ENCODE results near the gene RNF10. TPM values are rescaled to one million over a fixed set of nuclear protein-coding genes. Genes with fewer than 3 reads are reported as not detected.

The RNF10 gene
- total RNA-seq, 1 donor from 2014 or later, result 119 TPM

DNA sequence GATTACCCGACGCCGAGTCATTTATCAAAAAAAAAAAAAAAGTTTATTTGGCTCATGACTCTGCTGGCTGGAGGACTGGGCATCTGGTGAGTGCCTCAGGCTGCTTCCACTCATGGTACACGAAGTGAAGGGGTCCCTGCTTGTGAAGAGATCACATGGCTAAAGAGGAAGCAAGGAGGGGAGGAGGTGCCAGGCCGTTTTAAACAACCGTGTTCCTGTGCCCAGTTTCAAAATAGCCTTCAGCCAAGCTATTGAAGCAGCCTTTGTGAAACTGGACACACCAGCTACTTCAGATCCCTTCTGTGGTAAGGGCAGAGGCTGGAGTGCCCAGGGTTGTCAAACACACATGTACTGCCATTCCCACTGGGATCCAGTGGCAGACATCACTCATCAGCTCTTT lies 39.4 kb downstream of the RNF10 start:
- DNase-seq (ENCODE audit: low spot score in 2 of 2) (no peak), FAIRE-seq (no peak)

DNA sequence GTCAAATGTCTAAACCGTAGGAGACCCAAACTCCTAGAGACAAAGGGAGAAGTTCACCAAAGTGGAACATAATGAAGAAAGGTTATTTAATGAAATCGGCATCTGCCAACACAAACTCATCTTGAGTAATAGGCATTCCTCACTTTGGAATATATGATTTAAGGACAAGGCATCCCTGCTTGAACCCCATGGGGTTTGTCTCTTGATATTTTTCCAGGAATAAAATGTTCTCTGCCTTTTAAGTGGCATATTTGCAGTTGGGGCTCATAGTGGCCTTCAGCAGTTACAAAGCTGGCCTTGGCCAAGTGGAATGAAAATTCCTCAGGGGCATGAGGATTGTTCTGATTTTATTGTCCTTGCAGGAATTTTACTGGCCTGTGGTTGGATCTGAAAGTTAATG lies 40.0 kb downstream of the RNF10 start:
- FAIRE-seq (no peak), DNase-seq (ENCODE audit: low spot score in 2 of 2) (no peak)

DNA sequence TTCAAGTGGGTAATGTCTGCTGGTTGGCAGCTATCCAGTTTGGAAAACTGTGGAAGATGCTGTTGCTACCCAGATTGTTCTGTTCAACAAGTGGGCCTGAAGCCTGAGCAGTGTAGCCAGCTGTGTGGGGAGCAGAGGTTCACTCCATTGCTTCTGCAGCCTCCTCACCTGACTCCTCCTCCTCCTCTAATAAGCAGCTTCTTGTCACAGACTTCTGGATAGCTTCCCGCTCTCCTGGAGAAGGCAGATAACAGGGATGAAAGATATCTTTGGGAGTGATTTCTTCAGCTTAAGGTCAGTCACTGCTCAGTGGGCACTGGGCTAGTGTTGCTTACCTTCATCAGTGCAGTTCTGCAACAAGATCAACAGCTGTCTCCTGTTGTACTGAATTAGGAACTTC lies 45.0 kb downstream of the RNF10 start:
- DNase-seq (ENCODE audit: low spot score in 2 of 2) (no peak), FAIRE-seq (no peak)

GRCh38 chr12:120580787-120581723 lies 46.9 kb downstream of the RNF10 start, which contains the start of gene POP5:
Gene POP5, minus strand, starts transcription at chr12:120581402. Its CDS starts 40 bp downstream, at chr12:120581362.
- FAIRE-seq (peak; percentile 40), DNase-seq (ENCODE audit: low spot score in 2 of 2) (peak; percentile 83 to 89)

GRCh38 chr12:120581998-120582397 lies 47.8 kb downstream of the RNF10 start:
- DNase-seq (ENCODE audit: low spot score in 2 of 2), result no peak
- no peak for FAIRE-seq

GRCh38 chr12:120583478-120584030 lies 49.4 kb downstream of the RNF10 start:
- DNase-seq (ENCODE audit: low spot score in 2 of 2) (peak; percentile 74 to 75), FAIRE-seq (no peak)

GRCh38 chr12:120584343-120585149 lies 50.4 kb downstream of the RNF10 start:
- peak; percentile 48 to 58 for DNase-seq (ENCODE audit: low spot score in 2 of 2)
- FAIRE-seq, result no peak

DNA sequence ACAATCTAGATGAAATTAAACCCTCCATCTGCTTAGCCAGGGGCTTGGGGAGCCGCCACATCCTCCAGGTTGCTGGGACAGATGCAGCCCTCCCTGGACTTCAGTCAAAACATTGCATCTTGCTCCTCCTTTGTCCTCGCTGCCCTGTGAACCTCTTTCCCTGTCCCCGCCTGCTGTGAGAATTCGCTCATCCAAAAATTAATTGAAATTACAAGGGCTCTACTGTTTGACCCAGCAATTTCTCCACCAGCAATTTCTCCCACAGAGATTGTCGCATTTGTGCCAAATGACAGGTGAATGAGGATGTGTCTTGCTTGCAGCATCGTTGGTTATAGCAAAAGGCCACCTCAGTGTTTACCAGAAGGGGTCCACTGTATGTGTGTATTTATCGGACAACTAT lies 52.0 kb downstream of the RNF10 start:
- DNase-seq (ENCODE audit: low spot score in 2 of 2) (no peak), FAIRE-seq (no peak)

DNA sequence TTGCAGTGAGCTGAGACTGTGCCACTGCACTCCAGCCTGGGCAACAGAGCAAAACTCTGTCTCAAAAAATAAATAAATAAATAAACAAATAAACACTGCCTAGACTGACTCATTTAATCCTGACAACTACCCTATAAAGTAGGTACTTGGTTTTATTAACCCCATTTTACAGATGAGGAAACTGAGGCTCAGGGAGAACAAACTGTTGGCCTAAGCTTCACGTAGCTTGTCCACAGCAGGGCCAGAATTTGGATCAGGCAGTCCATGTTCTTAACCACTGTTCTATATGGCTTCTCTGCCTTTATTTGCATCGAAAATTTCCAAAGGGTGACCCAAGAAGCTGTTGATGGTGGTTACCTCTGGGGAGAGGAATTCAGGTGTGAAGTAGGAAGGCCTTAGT lies 52.7 kb downstream of the RNF10 start:
- no peak for DNase-seq (ENCODE audit: low spot score in 2 of 2)
- FAIRE-seq, result no peak

DNA sequence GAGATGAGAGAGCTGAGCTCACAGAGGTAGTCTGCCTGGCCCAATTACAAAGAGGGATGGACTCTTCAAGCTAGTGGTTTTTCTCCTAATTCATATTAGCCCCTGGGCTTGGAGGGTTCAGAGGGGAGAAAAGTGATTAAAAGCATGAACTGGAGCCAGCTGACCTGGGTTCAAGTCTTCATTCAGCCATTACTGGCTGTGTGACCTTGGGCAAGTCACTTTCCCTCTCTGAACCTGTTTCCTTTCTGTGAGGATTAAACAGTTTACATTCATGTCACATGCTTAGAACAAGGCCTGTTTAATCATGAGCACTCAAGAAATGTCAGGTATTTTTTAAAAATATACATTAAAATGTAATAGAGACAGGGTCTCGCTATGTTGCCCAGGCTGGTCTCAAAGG lies 54.2 kb downstream of the RNF10 start:
- DNase-seq (ENCODE audit: low spot score in 2 of 2), result no peak
- no peak for FAIRE-seq

- no peak for FAIRE-seq
These were observed 55.1 kb downstream of the RNF10 start for GRCh38 chr12:120588948-120589930.

GRCh38 chr12:120590741-120591407 lies 56.7 kb downstream of the RNF10 start:
- FAIRE-seq, result no peak

More at GRCh38 chr12:120588948-120589930, 55.1 kb downstream of the RNF10 start:
- DNase-seq (ENCODE audit: low spot score in 2 of 2), result peak in 1 of 2 donors; percentile 37

GRCh38 chr12:120592121-120593049 lies 58.2 kb downstream of the RNF10 start:
- no peak for DNase-seq (ENCODE audit: low spot score in 2 of 2)
- no peak for FAIRE-seq

More at GRCh38 chr12:120590741-120591407, 56.7 kb downstream of the RNF10 start:
- no peak for DNase-seq (ENCODE audit: low spot score in 2 of 2)

DNA sequence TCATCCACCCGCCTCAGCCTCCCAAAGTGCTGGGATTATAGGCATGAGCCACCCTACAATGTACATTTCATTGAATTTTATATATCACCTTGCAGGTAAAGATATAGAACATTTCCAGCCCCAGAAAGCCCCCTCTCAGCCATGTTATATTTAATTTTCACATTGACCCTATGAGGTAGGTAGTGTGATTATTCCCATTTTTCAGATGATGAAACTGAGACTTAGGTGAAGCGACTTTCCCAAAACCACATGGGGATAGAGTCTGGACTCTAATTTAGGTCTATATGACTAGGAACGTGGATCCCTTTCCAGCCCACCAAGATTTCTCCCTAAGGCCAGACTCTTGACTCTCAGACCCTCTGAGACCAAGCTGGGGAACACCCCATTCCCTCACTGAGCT lies 62.7 kb downstream of the RNF10 start:
- no peak for FAIRE-seq

GRCh38 chr12:120597861-120598260 lies 63.7 kb downstream of the RNF10 start:
- DNase-seq (ENCODE audit: low spot score in 2 of 2) (no peak), FAIRE-seq (no peak)

More for the DNA sequence above, 62.7 kb downstream of the RNF10 start:
- no peak for DNase-seq (ENCODE audit: low spot score in 2 of 2)

GRCh38 chr12:120598674-120599463 lies 64.7 kb downstream of the RNF10 start:
- DNase-seq (ENCODE audit: low spot score in 2 of 2) (no peak), FAIRE-seq (no peak)

All from frontal cortex (tissue), 4 donors.